SIG-M5 (cell line): ENCODE data around the gene P2RX2.

Source experiments
- DNase-seq: peaks from one replicate; lab custom pipeline; 2025; lab: John Stamatoyannopoulos, UW

Gene P2RX2

GRCh38 chr12:132603240-132604150 is 15.1 kb upstream of the P2RX2 start:
- DNase-seq = no peak

DNA sequence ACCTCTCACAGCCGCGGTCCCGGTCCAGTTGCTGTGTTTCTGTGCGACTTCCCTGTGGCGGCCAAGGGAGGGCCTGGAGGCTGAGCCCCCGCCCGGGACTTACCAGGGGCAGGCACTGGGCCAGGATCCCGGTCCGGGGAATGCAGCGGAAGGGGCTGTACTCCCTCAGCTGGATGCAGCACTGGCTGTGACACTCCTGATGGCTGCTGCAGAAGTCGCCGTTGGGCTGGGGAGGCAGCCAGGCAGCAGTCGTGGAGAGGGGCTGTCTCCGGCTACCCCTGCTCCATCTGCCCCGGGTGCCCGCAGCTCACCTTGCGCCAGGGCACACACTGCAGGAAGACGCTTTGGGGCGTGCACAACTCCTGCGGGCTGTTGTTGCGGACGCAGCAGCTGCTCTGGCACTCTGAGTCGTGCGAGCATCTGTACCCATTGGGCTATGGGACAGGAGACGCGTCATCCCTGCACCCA is 14.4 kb upstream of the P2RX2 start:
- no peak for DNase-seq

GRCh38 chr12:132604668-132605441 is 13.7 kb upstream of the P2RX2 start:
- no peak for DNase-seq

GRCh38 chr12:132605892-132606291 is 12.7 kb upstream of the P2RX2 start:
- no peak for DNase-seq

GRCh38 chr12:132606466-132606865 is 12.1 kb upstream of the P2RX2 start:
- no peak for DNase-seq

- DNase-seq = no peak
Measured at GRCh38 chr12:132606927-132607326, 11.6 kb upstream of the P2RX2 start.

- no peak for DNase-seq
Measured at GRCh38 chr12:132608231-132609171, 10.1 kb upstream of the P2RX2 start.

DNA sequence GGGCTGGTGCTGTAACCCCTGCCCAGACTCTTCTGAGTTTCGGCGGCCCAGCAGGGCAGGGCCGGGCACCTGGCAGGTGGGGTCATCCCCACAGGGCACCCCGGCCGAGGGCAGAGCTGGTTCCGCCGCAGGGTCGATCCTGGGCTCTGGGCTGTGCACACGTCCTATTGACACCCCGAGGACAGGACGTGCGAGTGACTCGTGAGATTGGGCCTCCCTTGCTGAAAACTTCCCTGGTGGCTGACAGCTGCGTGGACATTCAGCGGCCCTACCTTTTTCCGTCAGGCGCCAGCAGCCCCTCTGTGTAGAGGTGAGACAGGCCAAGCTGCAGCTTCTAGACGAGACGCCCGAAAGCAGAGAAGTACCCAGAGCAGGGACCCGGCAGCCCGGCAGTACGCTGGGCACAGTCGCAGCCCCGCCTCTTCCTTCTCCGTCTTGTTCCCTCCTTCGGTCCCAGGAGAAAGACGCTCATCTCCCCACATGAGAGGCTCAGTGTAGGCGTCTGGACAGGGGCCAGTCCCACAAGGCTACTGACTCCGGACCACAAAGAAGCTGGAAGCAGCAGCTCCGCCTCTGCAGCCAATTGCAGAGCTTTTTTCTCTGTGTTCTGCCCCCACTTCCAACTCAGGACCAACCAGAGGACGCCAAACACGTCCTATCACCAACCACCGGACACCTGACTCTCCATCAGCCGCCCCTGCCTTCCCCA is 8.4 kb upstream of the P2RX2 start, which contains the start of gene LRCOL1:
TSS of gene LRCOL1 (minus strand) at position 532 of the 709 bp plus-strand sequence. CDS start 4,331 bp downstream, outside the sequence.
- DNase-seq = no peak

- no peak for DNase-seq
Measured at GRCh38 chr12:132610866-132611602, 7.5 kb upstream of the P2RX2 start.

DNA sequence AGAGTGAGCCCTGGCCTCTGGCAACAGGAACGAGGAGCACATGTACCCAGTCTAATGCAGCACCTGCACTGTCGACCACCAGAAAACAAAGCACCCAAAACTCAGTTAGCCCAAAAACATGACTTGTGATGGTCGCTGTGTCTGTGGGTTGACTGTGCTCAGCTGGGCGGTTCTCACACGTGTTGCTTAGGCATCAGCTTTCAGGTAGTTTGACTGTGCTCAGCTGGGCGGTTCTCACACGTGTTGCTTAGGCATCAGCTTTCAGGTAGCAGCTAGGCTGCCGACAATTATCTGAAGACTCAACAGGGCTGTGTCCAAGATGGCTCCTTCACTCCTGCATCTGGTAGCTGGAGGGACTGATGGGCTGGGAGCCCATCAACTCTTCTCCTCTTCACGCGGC is 7.0 kb upstream of the P2RX2 start:
- no peak for DNase-seq

DNA sequence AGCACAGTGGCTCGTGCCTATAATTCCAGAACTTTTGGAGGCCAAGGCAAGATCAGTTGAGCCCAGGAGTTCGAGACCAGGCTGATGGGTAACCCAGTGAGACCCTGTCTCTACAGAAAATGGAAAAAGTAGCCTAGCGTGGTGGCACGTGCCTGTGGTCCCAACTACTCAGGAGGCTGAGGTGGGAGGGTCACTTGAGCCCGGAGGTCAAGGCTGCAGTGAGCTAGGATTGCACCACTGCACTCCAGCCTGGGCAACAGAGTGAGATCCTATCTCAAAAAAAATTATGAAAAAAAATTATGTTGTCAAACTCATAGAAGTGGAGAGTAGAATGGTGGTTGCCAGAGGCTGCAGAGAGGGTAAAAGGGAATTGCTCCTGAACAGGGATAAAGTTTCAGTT is 4.5 kb upstream of the P2RX2 start:
- no peak for DNase-seq

GRCh38 chr12:132614861-132615578 is 3.6 kb upstream of the P2RX2 start:
- no peak for DNase-seq

- DNase-seq = no peak
Measured at GRCh38 chr12:132615579-132616038, 3.0 kb upstream of the P2RX2 start.

DNA sequence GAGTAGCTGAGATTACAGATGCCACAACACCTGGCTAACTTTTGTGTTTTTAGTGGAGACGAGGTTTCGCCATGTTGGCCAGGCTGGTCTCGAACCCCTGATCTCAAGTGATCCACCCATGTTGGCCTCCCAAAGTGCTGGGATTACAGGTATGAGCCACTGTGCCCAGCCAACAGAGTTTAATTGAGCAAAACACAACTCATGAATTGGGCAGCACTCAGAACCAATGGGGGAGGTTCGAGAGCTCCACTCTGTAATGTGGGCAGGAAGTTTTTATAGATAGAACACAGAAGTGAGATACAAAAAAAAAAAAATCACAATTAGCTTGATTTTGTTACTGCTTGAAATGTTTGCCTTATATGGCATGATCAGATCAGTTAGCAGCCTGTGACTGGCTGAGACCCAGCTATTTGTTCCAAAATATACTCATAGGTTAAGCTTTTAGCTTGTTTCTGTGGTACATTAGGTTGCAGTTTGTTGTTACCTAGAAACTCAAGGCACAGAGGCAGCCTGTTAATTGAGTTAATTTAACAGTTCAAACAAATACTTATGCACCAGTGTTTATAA is 1.4 kb upstream of the P2RX2 start:
- no peak for DNase-seq

- DNase-seq = no peak
Measured at GRCh38 chr12:132617822-132618682, 524 bp upstream of the P2RX2 start.

DNA sequence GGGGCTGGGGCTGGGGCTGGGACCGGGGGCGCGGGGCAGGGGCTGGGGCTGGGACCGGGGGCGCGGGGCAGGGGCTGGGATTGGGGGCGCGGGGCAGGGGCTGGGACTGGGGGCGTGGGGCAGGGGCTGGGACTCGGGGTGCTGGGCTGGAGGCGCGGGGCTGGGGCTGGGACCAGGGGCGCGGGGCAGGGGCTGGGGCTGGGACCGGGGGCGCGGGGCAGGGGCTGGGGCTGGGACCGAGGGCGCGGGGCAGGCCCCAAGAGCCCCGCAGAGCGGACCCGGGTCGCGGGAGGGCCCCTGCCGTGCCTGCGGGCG is 452 bp downstream of the P2RX2 start:
- DNase-seq = no peak

GRCh38 chr12:132619386-132620112 is 973 bp downstream of the P2RX2 start:
- DNase-seq = no peak
